H1 (cell line): ENCODE measurements around the gene TOM1. TPM values are rescaled to one million over a fixed set of nuclear protein-coding genes. Genes with fewer than 3 reads are reported as not detected.

Source experiments
- CTCF ChIA-PET: fragments of 300-600 bp; sonication (Branson Sonifier 250); formaldehyde crosslinking; loops from one replicate; lab custom pipeline; 2021; ENCODE audit not compliant: partially characterized antibody; lab: Charles Lee
- POLR2A ChIA-PET: fragments of 300-600 bp; sonication (Branson Sonifier 250); formaldehyde crosslinking; loops from one replicate; lab custom pipeline; 2021; ENCODE audit warnings: inconsistent platforms; ENCODE audit not compliant: partially characterized antibody; lab: Charles Lee
- DNase-seq, 2 experiments: peaks; one replicate each; pipeline versions ENCODE4 v3.0.0 to v3.0.0-alpha.2; 2010 to 2022; ENCODE audit warnings: low spot score in 2 of 2, low read depth in 1 of 2, mixed read lengths in 1 of 2
- FAIRE-seq: peaks from 2 replicates; lab custom pipeline; 2011; peaks lifted over from hg19 to GRCh38; lab: Jason Lieb, UNC
- H2AFZ ChIP-seq: 2 replicates; pipeline ENCODE4 v1.8.1; 2012; ENCODE audit warnings: low read length, inconsistent platforms
- H2AK5ac ChIP-seq: 2 replicates; pipeline ENCODE4 v1.6.1; 2013; ENCODE audit warnings: low read depth, low read length
- H2BK120ac ChIP-seq: replicated peaks from 2 replicates; pipeline ENCODE3; 2013; ENCODE audit warnings: low read depth, low read length, inconsistent platforms
- H2BK12ac ChIP-seq: 2 replicates; pipeline ENCODE4 v1.6.1; 2013; ENCODE audit warnings: low read depth, low read length
- H2BK15ac ChIP-seq: 2 replicates; pipeline ENCODE4 v1.6.1; 2013; ENCODE audit warnings: low read length
- H2BK20ac ChIP-seq: 2 replicates; pipeline ENCODE4 v1.6.1; 2013; ENCODE audit warnings: low read length
- H2BK5ac ChIP-seq: 2 replicates; pipeline ENCODE4 v1.6.1; 2013; ENCODE audit warnings: low read depth, low read length
- H3K14ac ChIP-seq: 2 replicates; pipeline ENCODE4 v1.6.1; 2013; ENCODE audit warnings: inconsistent platforms; ENCODE audit not compliant: insufficient read length
- H3K18ac ChIP-seq: 2 replicates; pipeline ENCODE4 v1.6.1; 2013; ENCODE audit warnings: low read length; ENCODE audit errors: extremely low read depth
- H3K23ac ChIP-seq: 2 replicates; pipeline ENCODE4 v1.6.1; 2013; ENCODE audit warnings: inconsistent platforms; ENCODE audit not compliant: insufficient read length
- H3K23me2 ChIP-seq: 2 replicates; pipeline ENCODE4 v1.6.1; 2013; ENCODE audit warnings: low read depth, low read length
- H3K27ac ChIP-seq: 2 replicates; pipeline ENCODE4 v1.6.1; 2011; ENCODE audit warnings: low read depth, low read length, inconsistent platforms
- H3K27me3 ChIP-seq, 4 experiments: replicated peaks in 1 of 4; 1 replicate in 1 of 4; 2 replicates in 3 of 4; pipeline versions ENCODE4 v1.6.1 to v1.8.1; 2011 to 2013; ENCODE audit warnings: low read length in 3 of 4, mild to moderate bottlenecking in 3 of 4, inconsistent platforms in 2 of 4, mixed read lengths in 2 of 4, moderate library complexity in 1 of 4; ENCODE audit not compliant: control insufficient read depth in 3 of 4, insufficient read depth in 3 of 4; ENCODE audit errors: extremely low read depth in 1 of 4
- H3K36me3 ChIP-seq, 4 experiments: 2 replicates each; pipeline versions ENCODE4 v1.6.1 to v1.8.1; 2011 to 2013; ENCODE audit warnings: mild to moderate bottlenecking in 4 of 4, low read length in 3 of 4, moderate library complexity in 2 of 4, control low read depth in 1 of 4, inconsistent platforms in 1 of 4; ENCODE audit not compliant: insufficient read depth in 4 of 4, control insufficient read depth in 2 of 4
- H3K4ac ChIP-seq: replicated peaks from 2 replicates; pipeline ENCODE3; 2013; ENCODE audit warnings: low read length, low read depth, mixed read lengths, inconsistent platforms; ENCODE audit not compliant: insufficient read length
- H3K4me1 ChIP-seq, 4 experiments: replicated peaks in 1 of 4; 1 replicate in 1 of 4; 2 replicates in 3 of 4; pipeline versions ENCODE4 v1.6.1 to v1.8.1; 2011 to 2013; ENCODE audit warnings: low read length in 3 of 4, inconsistent platforms in 2 of 4, mixed read lengths in 1 of 4; ENCODE audit not compliant: insufficient read depth in 4 of 4, control insufficient read depth in 3 of 4
- H3K4me2 ChIP-seq, 2 experiments: 2 replicates each; pipeline versions ENCODE4 v1.6.1 to v1.8.1; 2011 to 2013; ENCODE audit warnings: low read depth in 2 of 2, low read length in 2 of 2, control low read depth in 1 of 2, inconsistent platforms in 1 of 2, mild to moderate bottlenecking in 1 of 2; ENCODE audit not compliant: insufficient read depth in 1 of 2
- H3K4me3 ChIP-seq, 4 experiments: fragments of 200-600, 300-600 bp in 1 of 4; sonication (generic), shearing (Covaris generic), sonication (Bioruptor Twin) in 1 of 4; 2 replicates each; pipeline versions ENCODE4 v1.5.1 to v1.8.1; 2011 to 2016; ENCODE audit warnings: low read length in 4 of 4, low read depth in 3 of 4, control low read depth in 2 of 4, inconsistent platforms in 2 of 4, mild to moderate bottlenecking in 2 of 4, mixed read lengths in 1 of 4, moderate library complexity in 1 of 4; ENCODE audit not compliant: insufficient read depth in 2 of 4; ENCODE audit errors: extremely low read depth in 1 of 4
- H3K56ac ChIP-seq: replicated peaks from 2 replicates; pipeline ENCODE3; 2013; ENCODE audit warnings: low read depth, mild to moderate bottlenecking, mixed read lengths, low read length, inconsistent platforms; ENCODE audit not compliant: insufficient read length
- H3K79me1 ChIP-seq: 2 replicates; pipeline ENCODE4 v1.6.1; 2013; ENCODE audit warnings: low read depth, low read length, control low read depth
- H3K79me2 ChIP-seq, 2 experiments: 2 replicates each; pipeline versions ENCODE4 v1.6.1 to v1.8.1; 2012 to 2013; ENCODE audit warnings: low read length in 2 of 2, mild to moderate bottlenecking in 2 of 2, inconsistent platforms in 1 of 2; ENCODE audit not compliant: insufficient read depth in 2 of 2, control insufficient read depth in 1 of 2
- H3K9ac ChIP-seq, 4 experiments: replicated peaks in 1 of 4; 1 replicate in 1 of 4; 2 replicates in 3 of 4; pipeline versions ENCODE4 v1.6.1 to v1.8.1; 2011 to 2013; ENCODE audit warnings: low read depth in 3 of 4, low read length in 3 of 4, control low read depth in 2 of 4, mild to moderate bottlenecking in 2 of 4, moderate library complexity in 2 of 4, inconsistent platforms in 1 of 4; ENCODE audit errors: extremely low read depth in 1 of 4
- H3K9me3 ChIP-seq, 2 experiments: 2 replicates each; pipeline versions ENCODE4 v1.6.1 to v1.8.1; 2012 to 2013; ENCODE audit warnings: mild to moderate bottlenecking in 2 of 2, moderate library complexity in 2 of 2, control low read depth in 1 of 2, inconsistent platforms in 1 of 2, low read depth in 1 of 2, low read length in 1 of 2, mixed read lengths in 1 of 2; ENCODE audit not compliant: insufficient read depth in 2 of 2
- H4K20me1 ChIP-seq, 2 experiments: replicated peaks in 1 of 2; 2 replicates each; pipeline versions ENCODE3 to v1.8.1; 2011 to 2013; ENCODE audit warnings: inconsistent platforms in 2 of 2, low read length in 2 of 2, mild to moderate bottlenecking in 1 of 2; ENCODE audit not compliant: insufficient read depth in 2 of 2, control insufficient read depth in 1 of 2
- H4K5ac ChIP-seq: 2 replicates; pipeline ENCODE4 v1.6.1; 2013; ENCODE audit warnings: low read length, low read depth, mixed read lengths, inconsistent platforms; ENCODE audit not compliant: insufficient read length
- H4K8ac ChIP-seq: 2 replicates; pipeline ENCODE4 v1.8.0; 2013; ENCODE audit warnings: mild to moderate bottlenecking, moderate library complexity, low read length, inconsistent platforms; ENCODE audit not compliant: insufficient read depth; ENCODE audit errors: extremely low read depth
- H4K91ac ChIP-seq: replicated peaks from 2 replicates; pipeline ENCODE3; 2013; ENCODE audit warnings: low read length, mixed read lengths, inconsistent platforms; ENCODE audit not compliant: insufficient read length
- CEBPB ChIP-seq: IDR thresholded peaks from 2 replicates; pipeline ENCODE4 v1.6.1; 2012; ENCODE audit warnings: low read depth, low read length
- GABPA ChIP-seq: IDR thresholded peaks from 2 replicates; pipeline ENCODE4 v1.6.1; 2011; ENCODE audit warnings: mild to moderate bottlenecking, low read length, moderate library complexity, borderline replicate concordance; ENCODE audit not compliant: insufficient read depth
- KDM1A ChIP-seq: fragments of 200-600, 300-600 bp; sonication (generic); IDR thresholded peaks from 2 replicates; pipeline ENCODE4 v1.7.1; 2016; ENCODE audit warnings: mild to moderate bottlenecking, low read length, borderline replicate concordance
- NANOG ChIP-seq: IDR thresholded peaks from 2 replicates; pipeline ENCODE4 v1.6.1; 2011; ENCODE audit warnings: low read length, low read depth, mild to moderate bottlenecking, inconsistent platforms; ENCODE audit not compliant: insufficient read depth, poor library complexity, severe bottlenecking
- POU5F1 ChIP-seq: IDR thresholded peaks from 2 replicates; pipeline ENCODE4 v1.6.1; 2011; ENCODE audit warnings: low read depth, mild to moderate bottlenecking, low read length, moderate library complexity
- RBBP5 ChIP-seq: IDR thresholded peaks from 2 replicates; pipeline ENCODE4 v1.7.1; 2012; ENCODE audit warnings: low read depth, mild to moderate bottlenecking, inconsistent platforms, low read length, moderate library complexity, borderline replicate concordance
- RNF2 ChIP-seq: fragments of 200-900, 300-1000 bp; sonication (generic); IDR thresholded peaks from 2 replicates; pipeline ENCODE4 v1.7.1; 2016; ENCODE audit warnings: borderline replicate concordance, low read depth, mild to moderate bottlenecking, antibody characterized with exemption, low read length; ENCODE audit not compliant: poor library complexity, severe bottlenecking; ENCODE audit errors: missing control alignments
- SP2 ChIP-seq: IDR thresholded peaks from 2 replicates; pipeline ENCODE4 v1.6.1; 2012; ENCODE audit warnings: mild to moderate bottlenecking, low read length, inconsistent platforms
- TAF1 ChIP-seq: IDR thresholded peaks from 2 replicates; pipeline ENCODE4 v1.6.1; 2011; ENCODE audit warnings: mild to moderate bottlenecking, low read depth, low read length
- TAF7 ChIP-seq: optimal IDR thresholded peaks from 2 replicates; pipeline ENCODE3; 2011; ENCODE audit warnings: low read depth, mild to moderate bottlenecking, inconsistent platforms, low read length, moderate library complexity, borderline replicate concordance
- WGBS, 2 experiments: shearing (Covaris generic) in 1 of 2; methylation state at CpG; one replicate each; pipeline versions ENCODE4 v1.1.6 to v1.1.7; 2013 to 2015; ENCODE audit warnings: low lambda C conversion rate in 2 of 2, mixed read lengths in 2 of 2, inconsistent platforms in 1 of 2, low coverage in 1 of 2, missing lambda C conversion rate in 1 of 2; ENCODE audit not compliant: insufficient replicate concordance in 2 of 2, insufficient coverage in 1 of 2, insufficient read length in 1 of 2; ENCODE audit errors: extremely low coverage in 1 of 2, missing lambda C conversion rate in 1 of 2; 5-methylcytosine and 5-hydroxymethylcytosine counted together
- polyA plus RNA-seq, 7 experiments: library from polyadenylated mRNA; depleted of rRNA in 3 of 7; stranded (reverse) in 5 of 7; unstranded in 2 of 7; fragments of >200 nt in 5 of 7; fragments of 200-250 nt in 2 of 7; gene quantifications; 1 replicate in 5 of 7; 2 replicates in 1 of 7; 4 replicates in 1 of 7; pipeline versions ENCODE4 v1.2.1 to v1.2.3, GENCODE V29; 2011 to 2013; ENCODE audit warnings: missing spikeins in 2 of 7, mixed read lengths in 2 of 7
- total RNA-seq: library from RNA; stranded (reverse); fragmentation: NEBNext Ultra II Directional; extraction: Animal tissue kit (Norgen Biotek cat#: 25700); gene quantifications from 2 replicates; pipeline ENCODE4 v1.2.1, GENCODE V29; 2021
- TF ChIP-seq, protein P1 (sequence below): IDR thresholded peaks from 2 replicates; pipeline ENCODE4 v1.6.1; 2012; ENCODE audit warnings: low read length, inconsistent platforms

Gene TOM1
- total and polyA plus RNA-seq, 2 of the 8 experiments (the other 6 are each of a cell fraction or from before 2014, with no cell fraction given): 25.1 to 39.2 TPM

DNA sequence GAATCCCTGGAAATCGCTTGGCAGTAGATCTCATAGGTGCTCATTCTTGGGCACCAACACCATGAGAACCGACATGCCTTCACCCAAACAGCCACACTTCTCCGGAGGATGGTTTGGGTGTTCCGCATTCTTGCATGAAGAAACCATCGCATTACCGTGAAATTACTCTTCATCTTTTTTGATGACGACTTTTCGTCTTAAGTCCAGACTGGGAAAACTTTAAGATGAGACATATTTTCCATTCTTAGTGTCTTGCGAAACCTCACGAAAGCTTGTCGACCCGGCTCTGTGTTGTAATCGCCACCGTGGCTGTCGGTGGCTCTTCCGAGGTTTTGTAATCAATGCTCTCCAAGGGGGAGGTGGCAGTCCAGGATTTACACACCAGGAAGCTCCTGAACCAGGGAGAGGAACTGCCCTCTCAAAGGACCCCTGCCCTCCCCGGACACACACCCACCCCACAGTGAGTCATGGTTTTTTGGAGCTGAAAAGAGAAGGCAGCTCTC lies 1.7 kb downstream of the TOM1 start:
- POLR2A ChIA-PET: no interaction called here
- H2BK12ac ChIP-seq: no peak overlapping the region
- no peak overlapping the region for H4K5ac ChIP-seq
- TF ChIP-seq RBBP5: no peak
- TF ChIP-seq KDM1A: no peak
- no peak for TF ChIP-seq CEBPB
- no peak for TF ChIP-seq TAF1
- TF ChIP-seq, protein P1, sequence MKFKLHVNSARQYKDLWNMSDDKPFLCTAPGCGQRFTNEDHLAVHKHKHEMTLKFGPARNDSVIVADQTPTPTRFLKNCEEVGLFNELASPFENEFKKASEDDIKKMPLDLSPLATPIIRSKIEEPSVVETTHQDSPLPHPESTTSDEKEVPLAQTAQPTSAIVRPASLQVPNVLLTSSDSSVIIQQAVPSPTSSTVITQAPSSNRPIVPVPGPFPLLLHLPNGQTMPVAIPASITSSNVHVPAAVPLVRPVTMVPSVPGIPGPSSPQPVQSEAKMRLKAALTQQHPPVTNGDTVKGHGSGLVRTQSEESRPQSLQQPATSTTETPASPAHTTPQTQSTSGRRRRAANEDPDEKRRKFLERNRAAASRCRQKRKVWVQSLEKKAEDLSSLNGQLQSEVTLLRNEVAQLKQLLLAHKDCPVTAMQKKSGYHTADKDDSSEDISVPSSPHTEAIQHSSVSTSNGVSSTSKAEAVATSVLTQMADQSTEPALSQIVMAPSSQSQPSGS: no peak
- no peak for TF ChIP-seq GABPA
- no peak for TF ChIP-seq NANOG
- TF ChIP-seq SP2: no peak
- TF ChIP-seq RNF2: no peak
- TF ChIP-seq TAF7: no peak
- no peak for TF ChIP-seq POU5F1
- no peak overlapping the region for H2AK5ac ChIP-seq
- no peak overlapping the region for H3K56ac ChIP-seq
- H3K27ac ChIP-seq: no peak overlapping the region
- H2BK15ac ChIP-seq: no peak overlapping the region
- H4K20me1 ChIP-seq: no peaks in the 10 kb centered on the region
- H3K27me3 ChIP-seq: no peaks in the 10 kb centered on the region
- 91% methylated on average over 17 of the region's 17 CpGs; no CpG with 5 or more reads in 1 of the 2 experiments for WGBS, 2 experiments
- H2BK20ac ChIP-seq: no peak overlapping the region
- no peak for FAIRE-seq
- no peak overlapping the region for H2AFZ ChIP-seq
- H3K4me2 ChIP-seq: peak overlapping the region in 1 of 2 experiments; percentile 89; a peak in 1 of 4 replicates
- H3K9me3 ChIP-seq: no peaks in the 10 kb centered on the region
- H3K79me1 ChIP-seq: no peaks in the 10 kb centered on the region
- H3K36me3 ChIP-seq: peaks cover 0 to 6% (median 0%) of the 10 kb centered on the region in 4 experiments; a peak in 1 of 8 replicates
- H3K9ac ChIP-seq: no peak overlapping the region
- H3K4me1 ChIP-seq: peaks cover 0 to 1% (median under 1%) of the 10 kb centered on the region in 4 experiments; a peak in 3 of 7 replicates
- no peaks in the 10 kb centered on the region for H3K79me2 ChIP-seq
- H2BK5ac ChIP-seq: no peak overlapping the region
- CTCF ChIA-PET: interaction anchor here (1.4 kb wide), 1 partner anchor 9 kb away, joined by 6 read pairs; no protein-coding TSS in a partner anchor
- no peak overlapping the region for H3K23ac ChIP-seq
- H3K23me2 ChIP-seq: peaks cover 4% of the 10 kb centered on the region; the same call in 1 of the 2 replicates
- no peak overlapping the region for H3K4ac ChIP-seq
- DNase-seq: no peak
- H3K14ac ChIP-seq: no peak overlapping the region
- H4K8ac ChIP-seq: no peak overlapping the region
- H3K18ac ChIP-seq: no peak overlapping the region
- H3K4me3 ChIP-seq: no peak overlapping the region
- H2BK120ac ChIP-seq: no peak overlapping the region
- H4K91ac ChIP-seq: no peak overlapping the region
